Measurements from ENCODE around the gene RPS29. TPM values are rescaled to one million over a fixed set of nuclear protein-coding genes. Genes with fewer than 3 reads are reported as not detected.

The RPS29 gene
- total RNA-seq, 1 donor from 2014 or later: 4,421 TPM

GRCh38 chr14:49551569-49551968, 34.6 kb downstream of the RPS29 start:
- no peak for DNase-seq (ENCODE audit: low spot score)

- DNase-seq (ENCODE audit: low spot score): no peak
Measured at GRCh38 chr14:49550286-49551184, 35.6 kb downstream of the RPS29 start.

GRCh38 chr14:49549881-49550280, 36.3 kb downstream of the RPS29 start:
- no peak for DNase-seq (ENCODE audit: low spot score)

- no peak for DNase-seq (ENCODE audit: low spot score)
Measured at GRCh38 chr14:49549446-49549845, 36.7 kb downstream of the RPS29 start.

GRCh38 chr14:49546766-49547165, 39.4 kb downstream of the RPS29 start:
- DNase-seq (ENCODE audit: low spot score): no peak

- DNase-seq (ENCODE audit: low spot score): no peak
Measured at GRCh38 chr14:49545716-49546115, 40.5 kb downstream of the RPS29 start.

GRCh38 chr14:49545071-49545470, 41.1 kb downstream of the RPS29 start:
- DNase-seq (ENCODE audit: low spot score): no peak

- DNase-seq (ENCODE audit: low spot score): no peak
Measured at GRCh38 chr14:49541049-49541448, 45.1 kb downstream of the RPS29 start.

- DNase-seq (ENCODE audit: low spot score): no peak
Measured at GRCh38 chr14:49538852-49539251, 47.3 kb downstream of the RPS29 start.

Other genes starting within 250 kb of the RPS29 start
- gene LRR1, start 12.6 kb upstream of the RPS29 start, total RNA-seq (ENCODE audit: insufficient read depth, low replicate concordance): 29.4 TPM
- 183 TPM for gene RPL36AL, start 34.2 kb upstream of the RPS29 start, total RNA-seq (ENCODE audit: insufficient read depth, low replicate concordance)
- gene MGAT2, start 34.4 kb upstream of the RPS29 start, total RNA-seq (ENCODE audit: insufficient read depth, low replicate concordance): 37.6 TPM
- 13.7 TPM for gene DNAAF2, start 48.9 kb upstream of the RPS29 start, total RNA-seq (ENCODE audit: insufficient read depth, low replicate concordance)
- 43.1 TPM for gene POLE2, start 101.8 kb upstream of the RPS29 start, total RNA-seq (ENCODE audit: insufficient read depth, low replicate concordance)
- 36.8 TPM for gene KLHDC1, start 106.7 kb upstream of the RPS29 start, total RNA-seq (ENCODE audit: insufficient read depth, low replicate concordance)
- 53.2 TPM for gene KLHDC2, start 181.8 kb upstream of the RPS29 start, total RNA-seq (ENCODE audit: insufficient read depth, low replicate concordance)

All from umbilical cord (tissue), 2 donors.